ENCODE data around the gene LAMA1. TPM values are rescaled to one million over a fixed set of nuclear protein-coding genes. Genes with fewer than 3 reads are reported as not detected.

The LAMA1 gene
- total and polyA plus RNA-seq, 2 of the 8 experiments (the other 6 are each of a cell fraction or from before 2014, with no cell fraction given), result 30.4 to 48.7 TPM

- Histone ChIP-seq H3K4me2 (ENCODE audit: insufficient read depth in 1 of 2, low read depth in 2 of 2, low read length in 2 of 2) (no peak overlapping the region), H2BK12ac (ENCODE audit: low read depth, low read length) (no peak overlapping the region), H3K9me3 (ENCODE audit: insufficient read depth in 2 of 2, low read depth in 1 of 2, low read length in 1 of 2) (no peaks in the 10 kb centered on the region), H2AFZ (ENCODE audit: low read length) (no peak overlapping the region), H4K5ac (ENCODE audit: insufficient read length, low read depth, low read length) (no peak overlapping the region), H3K4ac (replicated peaks; ENCODE audit: insufficient read length, low read depth, low read length) (no peak overlapping the region), H4K91ac (replicated peaks; ENCODE audit: insufficient read length, low read length) (no peak overlapping the region), H3K23me2 (ENCODE audit: low read depth, low read length) (peaks cover 3% of the 10 kb centered on the region; the same call in 1 of the 2 replicates), H3K36me3 (ENCODE audit: control insufficient read depth in 2 of 4, insufficient read depth in 4 of 4, low read length in 3 of 4) (no peaks in the 10 kb centered on the region), H2BK5ac (ENCODE audit: low read depth, low read length) (no peak overlapping the region), H3K9ac (replicated peaks in 1 of 4; ENCODE audit: extremely low read depth in 1 of 4, low read depth in 3 of 4, low read length in 3 of 4) (no peak overlapping the region), H3K14ac (ENCODE audit: insufficient read length) (no peak overlapping the region), H3K79me2 (ENCODE audit: control insufficient read depth in 1 of 2, insufficient read depth in 2 of 2, low read length in 2 of 2) (no peaks in the 10 kb centered on the region), H3K27me3 (replicated peaks in 1 of 4; ENCODE audit: control insufficient read depth in 3 of 4, extremely low read depth in 1 of 4, insufficient read depth in 3 of 4, low read length in 3 of 4) (no peaks in the 10 kb centered on the region), H4K8ac (ENCODE audit: extremely low read depth, insufficient read depth, low read length) (no peak overlapping the region), H3K79me1 (ENCODE audit: low read depth, low read length) (no peaks in the 10 kb centered on the region), H3K4me1 (replicated peaks in 1 of 4; ENCODE audit: control insufficient read depth in 3 of 4, insufficient read depth in 4 of 4, low read length in 3 of 4) (no peaks in the 10 kb centered on the region), H3K27ac (ENCODE audit: low read depth, low read length) (no peak overlapping the region), H3K4me3 (ENCODE audit: extremely low read depth in 1 of 4, insufficient read depth in 2 of 4, low read depth in 3 of 4, low read length in 4 of 4) (no peak overlapping the region), H2BK20ac (ENCODE audit: low read length) (no peak overlapping the region), H4K20me1 (replicated peaks in 1 of 2; ENCODE audit: control insufficient read depth in 1 of 2, insufficient read depth in 2 of 2, low read length in 2 of 2) (peaks cover 0 to 2% of the 10 kb centered on the region in 2 experiments), H3K18ac (ENCODE audit: extremely low read depth, low read length) (no peak overlapping the region), H2BK120ac (replicated peaks; ENCODE audit: low read depth, low read length) (no peak overlapping the region), H3K23ac (ENCODE audit: insufficient read length) (no peak overlapping the region), H2BK15ac (ENCODE audit: low read length) (no peak overlapping the region), H2AK5ac (ENCODE audit: low read depth, low read length) (no peak overlapping the region), H3K56ac (replicated peaks; ENCODE audit: insufficient read length, low read depth, low read length) (no peak overlapping the region)
- DNase-seq (ENCODE audit: low read depth in 1 of 2, low spot score in 2 of 2), result no peak
- POLR2A ChIA-PET (ENCODE audit: partially characterized antibody), result no interaction called here
- WGBS, 2 experiments (ENCODE audit: extremely low coverage in 1 of 2, insufficient coverage in 1 of 2, insufficient read length in 1 of 2, insufficient replicate concordance in 2 of 2, low coverage in 1 of 2, low lambda C conversion rate in 2 of 2, missing lambda C conversion rate in 1 of 2), result 85% methylated on average over 3 of the region's 3 CpGs; no CpG with 5 or more reads in 1 of the 2 experiments
- no peak for FAIRE-seq
- TF ChIP-seq RBBP5 (IDR thresholded peaks at IDR 0.05; ENCODE audit: borderline replicate concordance, low read depth, low read length) (no peak), SIN3A (conservative IDR thresholded peaks at IDR 0.05 in 1 of 2, IDR thresholded peaks at IDR 0.05 in 1 of 2; ENCODE audit: low read depth in 1 of 2, low read length in 2 of 2) (no peak), PHF8 (conservative IDR thresholded peaks at IDR 0.05; ENCODE audit: low read depth, low read length) (no peak), EP300 (IDR thresholded peaks at IDR 0.05; ENCODE audit: borderline replicate concordance in 1 of 2, low read depth in 2 of 2, low read length in 2 of 2) (no peak), NANOG (IDR thresholded peaks at IDR 0.05; ENCODE audit: insufficient read depth, low read depth, low read length, poor library complexity, severe bottlenecking) (no peak), BACH1 (IDR thresholded peaks at IDR 0.05; ENCODE audit: low read length) (no peak), SP1 (IDR thresholded peaks at IDR 0.05; ENCODE audit: low read depth, low read length) (no peak), JUN (IDR thresholded peaks at IDR 0.05; ENCODE audit: low read depth, low read length) (no peak), BRCA1 (IDR thresholded peaks at IDR 0.05; ENCODE audit: low read depth, low read length) (no peak), TEAD4 (IDR thresholded peaks at IDR 0.05; ENCODE audit: low read depth, low read length) (no peak), POLR2A (IDR thresholded peaks at IDR 0.05; ENCODE audit: control extremely low read depth in 1 of 2, low read depth in 2 of 2, low read length in 2 of 2) (no peak)
- TF ChIP-seq, protein P1, sequence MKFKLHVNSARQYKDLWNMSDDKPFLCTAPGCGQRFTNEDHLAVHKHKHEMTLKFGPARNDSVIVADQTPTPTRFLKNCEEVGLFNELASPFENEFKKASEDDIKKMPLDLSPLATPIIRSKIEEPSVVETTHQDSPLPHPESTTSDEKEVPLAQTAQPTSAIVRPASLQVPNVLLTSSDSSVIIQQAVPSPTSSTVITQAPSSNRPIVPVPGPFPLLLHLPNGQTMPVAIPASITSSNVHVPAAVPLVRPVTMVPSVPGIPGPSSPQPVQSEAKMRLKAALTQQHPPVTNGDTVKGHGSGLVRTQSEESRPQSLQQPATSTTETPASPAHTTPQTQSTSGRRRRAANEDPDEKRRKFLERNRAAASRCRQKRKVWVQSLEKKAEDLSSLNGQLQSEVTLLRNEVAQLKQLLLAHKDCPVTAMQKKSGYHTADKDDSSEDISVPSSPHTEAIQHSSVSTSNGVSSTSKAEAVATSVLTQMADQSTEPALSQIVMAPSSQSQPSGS (IDR thresholded peaks at IDR 0.05; ENCODE audit: low read length), result no peak
- CTCF ChIA-PET (ENCODE audit: partially characterized antibody), result interaction anchor here (0.6 to 1.2 kb wide), 2 partner anchors 72 to 165 kb away, joined by 3 to 4 read pairs; no protein-coding TSS in a partner anchor
These were observed 200.5 kb downstream of the LAMA1 start for GRCh38 chr18:6917072-6917471.

Measured in H1 (cell line).